Measurements from ENCODE around the gene CUBN. TPM values are rescaled to one million over a fixed set of nuclear protein-coding genes. Genes with fewer than 3 reads are reported as not detected.
"Not testable (repeated sequence)": the region's sequence is repeated elsewhere in the genome, so short reads cannot be mapped to it uniquely, and the experiment has no call there.

The CUBN gene
- total RNA-seq, 1 donor from 2014 or later: 1.0 TPM

- H3K4me3 Mint-ChIP-seq: no peak overlapping the region
- DNase-seq (ENCODE audit: extremely low spot score, unreplicated experiment): no peak
- peaks cover 5% of the 10 kb centered on the region for H3K36me3 Mint-ChIP-seq
- H3K4me1 Mint-ChIP-seq (ENCODE audit: unreplicated experiment): peaks cover 49% of the 10 kb centered on the region
- peaks cover 13% of the 10 kb centered on the region for H3K9me3 Mint-ChIP-seq
- no peak overlapping the region for H3K27ac Mint-ChIP-seq
- no peak for TF ChIP-seq CTCF (conservative IDR thresholded peaks at IDR 0.05)
- no peaks in the 10 kb centered on the region for H3K27me3 Mint-ChIP-seq
Observed at GRCh38 chr10:17122052-17122451, 7.6 kb downstream of the CUBN start.

- TF ChIP-seq CTCF (conservative IDR thresholded peaks at IDR 0.05): no peak
- Mint-ChIP-seq H3K36me3 (peaks cover 5% of the 10 kb centered on the region), H3K4me3 (no peak overlapping the region), H3K27me3 (no peaks in the 10 kb centered on the region), H3K27ac (no peak overlapping the region), H3K4me1 (ENCODE audit: unreplicated experiment) (peaks cover 53% of the 10 kb centered on the region), H3K9me3 (peaks cover 16% of the 10 kb centered on the region)
- DNase-seq (ENCODE audit: extremely low spot score, unreplicated experiment): no peak
Observed at GRCh38 chr10:17120694-17121093, 8.9 kb downstream of the CUBN start.

GRCh38 chr10:17119845-17120244 lies 9.8 kb downstream of the CUBN start:
- Mint-ChIP-seq H3K27me3 (no peaks in the 10 kb centered on the region), H3K9me3 (peaks cover 11% of the 10 kb centered on the region), H3K27ac (no peak overlapping the region), H3K4me3 (no peak overlapping the region), H3K4me1 (ENCODE audit: unreplicated experiment) (peaks cover 53% of the 10 kb centered on the region), H3K36me3 (peaks cover 5% of the 10 kb centered on the region)
- no peak for TF ChIP-seq CTCF (conservative IDR thresholded peaks at IDR 0.05)
- DNase-seq (ENCODE audit: extremely low spot score, unreplicated experiment): no peak

- Mint-ChIP-seq H3K27me3 (no peaks in the 10 kb centered on the region), H3K4me3 (no peak overlapping the region), H3K9me3 (peaks cover 7% of the 10 kb centered on the region), H3K27ac (no peak overlapping the region), H3K36me3 (peaks cover 5% of the 10 kb centered on the region), H3K4me1 (ENCODE audit: unreplicated experiment) (peaks cover 43% of the 10 kb centered on the region)
- TF ChIP-seq CTCF (conservative IDR thresholded peaks at IDR 0.05): no peak
- DNase-seq (ENCODE audit: extremely low spot score, unreplicated experiment): no peak
Observed at GRCh38 chr10:17116193-17116592, 13.4 kb downstream of the CUBN start.

- Mint-ChIP-seq H3K27me3 (no peaks in the 10 kb centered on the region), H3K4me1 (ENCODE audit: unreplicated experiment) (peaks cover 41% of the 10 kb centered on the region), H3K4me3 (no peak overlapping the region), H3K9me3 (peaks cover 3% of the 10 kb centered on the region), H3K36me3 (peaks cover 4% of the 10 kb centered on the region), H3K27ac (peak overlapping the region; percentile 5)
- peak; percentile 31 for TF ChIP-seq CTCF (conservative IDR thresholded peaks at IDR 0.05)
- no peak for DNase-seq (ENCODE audit: extremely low spot score, unreplicated experiment)
Observed at GRCh38 chr10:17115683-17116082, 13.9 kb downstream of the CUBN start.

GRCh38 chr10:17114878-17115444 lies 14.7 kb downstream of the CUBN start:
- not testable (repeated sequence) for DNase-seq (ENCODE audit: extremely low spot score, unreplicated experiment); H3K4me3 Mint-ChIP-seq; H3K27ac Mint-ChIP-seq; H3K36me3 Mint-ChIP-seq; H3K27me3 Mint-ChIP-seq; H3K9me3 Mint-ChIP-seq
- peaks cover 34% of the 10 kb centered on the region for H3K4me1 Mint-ChIP-seq (ENCODE audit: unreplicated experiment)
